ENCODE results near the gene SLC1A7. TPM values are rescaled to one million over a fixed set of nuclear protein-coding genes. Genes with fewer than 3 reads are reported as not detected.

Gene SLC1A7
- polyA plus RNA-seq, 3 donors from 2014 or later: 2.1 to 6.4 (median 4.8) TPM

- Mint-ChIP-seq H3K4me1 (peaks cover 0 to 6% of the 10 kb centered on the region in 2 donors), H3K4me3 (no peak overlapping the region), H3K27me3 (ENCODE audit: low read depth in 3 of 3) (peaks cover 8 to 13% (median 12%) of the 10 kb centered on the region in 3 donors), H3K27ac (no peak overlapping the region), H3K9me3 (no peaks in the 10 kb centered on the region), H3K36me3 (no peaks in the 10 kb centered on the region)
- DNase-seq: no peak
Measured at GRCh38 chr1:53066488-53066887, 76.0 kb downstream of the SLC1A7 start.

GRCh38 chr1:53065391-53065790, 77.0 kb downstream of the SLC1A7 start:
- peaks cover 0 to 6% of the 10 kb centered on the region in 2 donors for H3K4me1 Mint-ChIP-seq
- H3K27ac Mint-ChIP-seq: peak overlapping the region in 2 of 6 donors; percentile 9 to 67
- DNase-seq: no peak
- H3K4me3 Mint-ChIP-seq: peak overlapping the region in 2 of 5 donors; percentile 1 to 16
- peaks cover 8 to 19% (median 10%) of the 10 kb centered on the region in 3 donors for H3K27me3 Mint-ChIP-seq (ENCODE audit: low read depth in 3 of 3)
- H3K36me3 Mint-ChIP-seq: no peaks in the 10 kb centered on the region
- H3K9me3 Mint-ChIP-seq: no peaks in the 10 kb centered on the region

- no peaks in the 10 kb centered on the region for H3K9me3 Mint-ChIP-seq
- peaks cover 8 to 19% (median 9%) of the 10 kb centered on the region in 3 donors for H3K27me3 Mint-ChIP-seq (ENCODE audit: low read depth in 3 of 3)
- H3K27ac Mint-ChIP-seq: peak overlapping the region in 2 of 6 donors; percentile 10 to 34
- peak overlapping the region; percentile 58 to 75 (median 74) for H3K4me3 Mint-ChIP-seq
- DNase-seq: no peak
- H3K4me1 Mint-ChIP-seq: peaks cover 0 to 6% of the 10 kb centered on the region in 2 donors
- no peaks in the 10 kb centered on the region for H3K36me3 Mint-ChIP-seq
Measured at GRCh38 chr1:53063744-53064515, 78.5 kb downstream of the SLC1A7 start.

GRCh38 chr1:53062708-53063591, 79.5 kb downstream of the SLC1A7 start:
- Mint-ChIP-seq H3K27me3 (ENCODE audit: low read depth in 3 of 3) (peaks cover 8 to 19% (median 9%) of the 10 kb centered on the region in 3 donors), H3K4me3 (peak overlapping the region; percentile 58 to 75 (median 74)), H3K36me3 (no peaks in the 10 kb centered on the region), H3K4me1 (peaks cover 0 to 6% of the 10 kb centered on the region in 2 donors), H3K9me3 (no peaks in the 10 kb centered on the region), H3K27ac (no peak overlapping the region)
- no peak for DNase-seq

- no peak within 1 kb of the TSS for H3K27ac Mint-ChIP-seq
- H3K4me3 Mint-ChIP-seq: peak within 1 kb of the TSS; percentile 67 to 75 (median 74)
- H3K27me3 Mint-ChIP-seq (ENCODE audit: low read depth in 3 of 3): peaks cover 7 to 19% (median 8%) of the 10 kb centered on the region in 3 donors
- DNase-seq: peak in 1 of 3 donors; percentile 20
- peaks cover 0 to 5% (median 0%) of the 10 kb centered on the region in 3 donors for H3K36me3 Mint-ChIP-seq
- peaks cover 0 to 6% of the 10 kb centered on the region in 2 donors for H3K4me1 Mint-ChIP-seq
- H3K9me3 Mint-ChIP-seq: no peaks in the 10 kb centered on the region
Measured at GRCh38 chr1:53061859-53062707, 80.4 kb downstream of the SLC1A7 start, which contains the start of gene PODN. Gene PODN, plus strand, starts transcription at chr1:53062213. Its CDS starts 7,643 bp downstream, at chr1:53069856.

- DNase-seq: no peak
- peaks cover 7 to 19% (median 8%) of the 10 kb centered on the region in 3 donors for H3K27me3 Mint-ChIP-seq (ENCODE audit: low read depth in 3 of 3)
Measured at GRCh38 chr1:53061123-53061858, 81.1 kb downstream of the SLC1A7 start.

GRCh38 chr1:53060579-53060978, 81.9 kb downstream of the SLC1A7 start:
- Mint-ChIP-seq H3K9me3 (no peaks in the 10 kb centered on the region), H3K27ac (no peak overlapping the region), H3K4me1 (peaks cover 0 to 6% of the 10 kb centered on the region in 2 donors), H3K4me3 (peak overlapping the region in 2 of 5 donors; percentile 72 to 74), H3K36me3 (peaks cover 0 to 5% (median 0%) of the 10 kb centered on the region in 3 donors), H3K27me3 (ENCODE audit: low read depth in 3 of 3) (peaks cover 7 to 17% (median 8%) of the 10 kb centered on the region in 3 donors)
- no peak for DNase-seq

More at GRCh38 chr1:53061123-53061858, 81.1 kb downstream of the SLC1A7 start:
- H3K27ac Mint-ChIP-seq: no peak overlapping the region
- peak overlapping the region; percentile 65 to 74 (median 72) for H3K4me3 Mint-ChIP-seq
- peaks cover 0 to 5% (median 0%) of the 10 kb centered on the region in 3 donors for H3K36me3 Mint-ChIP-seq
- peaks cover 0 to 6% of the 10 kb centered on the region in 2 donors for H3K4me1 Mint-ChIP-seq
- H3K9me3 Mint-ChIP-seq: no peaks in the 10 kb centered on the region

- Mint-ChIP-seq H3K36me3 (peaks cover 9 to 32% (median 22%) of the 10 kb centered on the region in 3 donors), H3K4me1 (no peaks in the 10 kb centered on the region), H3K27me3 (ENCODE audit: low read depth in 3 of 3) (peaks cover 1 to 7% (median 2%) of the 10 kb centered on the region in 3 donors), H3K9me3 (no peaks in the 10 kb centered on the region), H3K27ac (no peak overlapping the region), H3K4me3 (no peak overlapping the region)
- DNase-seq: no peak
Measured at GRCh38 chr1:53057127-53057526, 85.3 kb downstream of the SLC1A7 start.

- Mint-ChIP-seq H3K36me3 (peaks cover 28 to 56% (median 43%) of the 10 kb centered on the region in 3 donors), H3K9me3 (no peaks in the 10 kb centered on the region), H3K27ac (peak overlapping the region in 1 of 6 donors; percentile 17), H3K27me3 (ENCODE audit: low read depth in 3 of 3) (no peaks in the 10 kb centered on the region), H3K4me3 (no peak overlapping the region), H3K4me1 (peaks cover 1 to 2% of the 10 kb centered on the region in 2 donors)
- DNase-seq: no peak
Measured at GRCh38 chr1:53051676-53052075, 90.8 kb downstream of the SLC1A7 start.

GRCh38 chr1:53050310-53050709, 92.1 kb downstream of the SLC1A7 start:
- peaks cover 1 to 7% of the 10 kb centered on the region in 2 donors for H3K4me1 Mint-ChIP-seq
- peak overlapping the region in 1 of 6 donors; percentile 18 for H3K27ac Mint-ChIP-seq
- no peak overlapping the region for H3K4me3 Mint-ChIP-seq
- H3K36me3 Mint-ChIP-seq: peaks cover 28 to 64% (median 43%) of the 10 kb centered on the region in 3 donors
- no peaks in the 10 kb centered on the region for H3K9me3 Mint-ChIP-seq
- no peak for DNase-seq
- no peaks in the 10 kb centered on the region for H3K27me3 Mint-ChIP-seq (ENCODE audit: low read depth in 3 of 3)

- no peaks in the 10 kb centered on the region for H3K27me3 Mint-ChIP-seq (ENCODE audit: low read depth in 3 of 3)
- H3K36me3 Mint-ChIP-seq: peaks cover 33 to 62% (median 40%) of the 10 kb centered on the region in 3 donors
- no peaks in the 10 kb centered on the region for H3K9me3 Mint-ChIP-seq
- H3K27ac Mint-ChIP-seq: no peak overlapping the region
- DNase-seq: no peak
- no peak overlapping the region for H3K4me3 Mint-ChIP-seq
- peaks cover 1 to 7% of the 10 kb centered on the region in 2 donors for H3K4me1 Mint-ChIP-seq
Measured at GRCh38 chr1:53049574-53049967, 92.9 kb downstream of the SLC1A7 start.

- peaks cover 32 to 59% (median 35%) of the 10 kb centered on the region in 3 donors for H3K36me3 Mint-ChIP-seq
- H3K9me3 Mint-ChIP-seq: no peaks in the 10 kb centered on the region
Measured at GRCh38 chr1:53048960-53049573, 93.4 kb downstream of the SLC1A7 start.

More at GRCh38 chr1:53048960-53049573, 93.4 kb downstream of the SLC1A7 start:
- DNase-seq: no peak
- Mint-ChIP-seq H3K27ac (no peak overlapping the region), H3K4me1 (peaks cover 1 to 7% of the 10 kb centered on the region in 2 donors), H3K27me3 (ENCODE audit: low read depth in 3 of 3) (no peaks in the 10 kb centered on the region), H3K4me3 (no peak overlapping the region)

Data from immature natural killer cell (primary cell).